Tibial artery (tissue), 4 donors: ENCODE data around the gene THSD4.
A peak's percentile ranks its signal among the peaks of the same experiment; 100 is the strongest.

Source experiments
- DNase-seq, 2 donors: peaks; one replicate each; pipeline ENCODE4 v3.0.0-alpha.2; 2019
- H3K27ac ChIP-seq, 2 donors: fragments of 200-600 bp; sonication (generic) in 1 of 2; 1 replicate in 1 of 2; 2 replicates in 1 of 2; pipeline ENCODE4 v1.5.1; 2018 to 2019; ENCODE audit warnings: mild to moderate bottlenecking in 1 of 2
- H3K27me3 ChIP-seq, 2 donors: fragments of 200-600 bp; sonication (generic) in 1 of 2; one replicate each; pipeline versions ENCODE4 v1.5.1 to v1.6.0; 2016 to 2019
- H3K36me3 ChIP-seq, 3 donors: fragments of 200-600 bp; sonication (generic) in 2 of 3; one replicate each; pipeline ENCODE4 v1.5.1; 2016 to 2019; ENCODE audit warnings: mild to moderate bottlenecking in 2 of 3
- H3K4me1 ChIP-seq, 4 donors: fragments of 200-600 bp; sonication (generic) in 2 of 4; 1 replicate in 3 of 4; 2 replicates in 1 of 4; pipeline ENCODE4 v1.5.1; 2016 to 2019
- H3K4me3 ChIP-seq, 2 donors: fragments of 200-600 bp; sonication (generic) in 1 of 2; 1 replicate in 1 of 2; 2 replicates in 1 of 2; pipeline ENCODE4 v1.5.1; 2018 to 2019; ENCODE audit warnings: mild to moderate bottlenecking in 2 of 2
- H3K9me3 ChIP-seq, 3 donors: fragments of 200-600 bp; sonication (generic) in 1 of 3; one replicate each; pipeline ENCODE4 v1.5.1; 2016 to 2019
- CTCF ChIP-seq, 2 experiments: fragments of 200-600 bp in 1 of 2; fragments of 450-650 bp in 1 of 2; IDR thresholded peaks; one replicate each; pipeline ENCODE4 v1.5.1; 2017 to 2019; ENCODE audit warnings: antibody characterized with exemption in 2 of 2, mild to moderate bottlenecking in 1 of 2, moderate library complexity in 1 of 2
- intact Hi-C: fragments of 100-400 bp; cut with DNase I; formaldehyde crosslinking; loops from one replicate; pipeline ENCODE4 v1.15.0; 2023; ENCODE audit warnings: low total_unique reads

THSD4 gene

GRCh38 chr15:71279757-71280141 lies 164.5 kb downstream of the THSD4 start:
- intact Hi-C loops, result loop anchor here (10.0 kb wide), 1 partner anchor 55 kb away; no protein-coding TSS in a partner anchor
- DNase-seq, result no peak
- Histone ChIP-seq H3K27ac (peak overlapping the region; percentile 71 to 72), H3K4me1 (peaks cover 0 to 61% (median 37%) of the 10 kb centered on the region in 4 donors), H3K27me3 (no peaks in the 10 kb centered on the region), H3K9me3 (no peaks in the 10 kb centered on the region), H3K4me3 (no peak overlapping the region), H3K36me3 (no peaks in the 10 kb centered on the region)
- no peak for TF ChIP-seq CTCF (IDR thresholded peaks at IDR 0.05)

- Histone ChIP-seq H3K27me3 (no peaks in the 10 kb centered on the region), H3K36me3 (no peaks in the 10 kb centered on the region), H3K4me3 (no peak overlapping the region), H3K9me3 (no peaks in the 10 kb centered on the region), H3K4me1 (peaks cover 0 to 57% (median 36%) of the 10 kb centered on the region in 4 donors), H3K27ac (peak overlapping the region; percentile 71 to 72)
- DNase-seq, result no peak
- no peak for TF ChIP-seq CTCF (IDR thresholded peaks at IDR 0.05)
- intact Hi-C loops, result no loop called here
Observed at GRCh38 chr15:71280206-71280605, 164.9 kb downstream of the THSD4 start.

- intact Hi-C loops, result no loop called here
- peak overlapping the region; percentile 71 to 81 for H3K27ac ChIP-seq
Observed at GRCh38 chr15:71281256-71281655, 166.0 kb downstream of the THSD4 start.

GRCh38 chr15:71282076-71282475 lies 166.8 kb downstream of the THSD4 start:
- Histone ChIP-seq H3K36me3 (no peaks in the 10 kb centered on the region), H3K9me3 (no peaks in the 10 kb centered on the region), H3K27ac (peak overlapping the region; percentile 71 to 81), H3K4me3 (no peak overlapping the region), H3K27me3 (no peaks in the 10 kb centered on the region), H3K4me1 (peaks cover 0 to 54% (median 36%) of the 10 kb centered on the region in 4 donors)
- intact Hi-C loops, result no loop called here
- TF ChIP-seq CTCF (IDR thresholded peaks at IDR 0.05), result no peak
- DNase-seq, result no peak

More at GRCh38 chr15:71281256-71281655, 166.0 kb downstream of the THSD4 start:
- no peaks in the 10 kb centered on the region for H3K9me3 ChIP-seq
- H3K4me3 ChIP-seq, result no peak overlapping the region
- no peak for TF ChIP-seq CTCF (IDR thresholded peaks at IDR 0.05)
- no peak for DNase-seq
- peaks cover 0 to 52% (median 36%) of the 10 kb centered on the region in 4 donors for H3K4me1 ChIP-seq
- H3K36me3 ChIP-seq, result no peaks in the 10 kb centered on the region
- no peaks in the 10 kb centered on the region for H3K27me3 ChIP-seq

GRCh38 chr15:71288348-71288955 lies 173.2 kb downstream of the THSD4 start:
- no peaks in the 10 kb centered on the region for H3K36me3 ChIP-seq
- no peak overlapping the region for H3K27ac ChIP-seq
- DNase-seq, result no peak
- no peaks in the 10 kb centered on the region for H3K9me3 ChIP-seq
- H3K4me3 ChIP-seq, result no peak overlapping the region
- no peak for TF ChIP-seq CTCF (IDR thresholded peaks at IDR 0.05)
- no peaks in the 10 kb centered on the region for H3K27me3 ChIP-seq
- peaks cover 0 to 29% (median 15%) of the 10 kb centered on the region in 4 donors for H3K4me1 ChIP-seq
- intact Hi-C loops, result no loop called here
